ENCODE measurements around the gene NBEAL2. TPM values are rescaled to one million over a fixed set of nuclear protein-coding genes. Genes with fewer than 3 reads are reported as not detected.
A peak's percentile ranks its signal among the peaks of the same experiment; 100 is the strongest.

Gene NBEAL2
- total RNA-seq, 1 donor from 2014 or later = 12.6 TPM

DNA sequence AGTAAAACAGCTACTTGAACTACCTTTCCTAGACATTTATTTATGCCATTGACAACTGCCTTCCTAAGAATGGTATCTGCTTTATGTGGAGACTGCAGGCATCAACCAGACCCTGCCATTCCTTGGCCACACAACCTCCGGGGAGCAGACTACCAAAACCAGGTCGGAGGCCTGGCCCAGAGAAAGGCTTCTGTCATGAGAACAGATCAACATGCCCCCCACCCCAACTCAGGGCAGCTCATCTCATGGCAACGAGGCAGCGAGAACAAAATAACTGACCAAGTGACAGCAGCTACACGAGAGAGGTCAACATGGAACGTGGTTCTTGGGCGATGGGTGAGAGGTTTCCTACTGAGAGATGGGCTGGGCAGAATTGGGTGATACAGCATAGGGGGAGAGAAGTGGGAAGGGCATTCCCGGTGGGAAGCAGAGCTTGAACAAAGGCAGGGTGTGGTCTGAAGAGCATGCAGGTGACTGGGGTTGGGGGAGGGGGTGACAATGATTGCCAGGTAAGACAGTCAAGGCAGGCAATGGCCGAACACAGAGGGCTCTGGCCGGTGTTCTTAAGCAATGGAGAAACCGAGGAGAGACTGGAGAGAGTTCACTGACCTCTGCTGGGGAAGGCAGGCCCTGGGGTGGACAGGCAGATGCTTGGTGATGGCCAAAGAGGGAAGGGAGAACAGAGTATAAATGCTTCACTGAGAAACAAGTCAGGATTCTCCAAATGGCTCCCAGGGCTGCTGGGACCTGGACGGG lies 36.8 kb upstream of the NBEAL2 start:
- no peak for DNase-seq

GRCh38 chr3:46943237-46944187 lies 36.0 kb upstream of the NBEAL2 start:
- TF ChIP-seq, protein P1, sequence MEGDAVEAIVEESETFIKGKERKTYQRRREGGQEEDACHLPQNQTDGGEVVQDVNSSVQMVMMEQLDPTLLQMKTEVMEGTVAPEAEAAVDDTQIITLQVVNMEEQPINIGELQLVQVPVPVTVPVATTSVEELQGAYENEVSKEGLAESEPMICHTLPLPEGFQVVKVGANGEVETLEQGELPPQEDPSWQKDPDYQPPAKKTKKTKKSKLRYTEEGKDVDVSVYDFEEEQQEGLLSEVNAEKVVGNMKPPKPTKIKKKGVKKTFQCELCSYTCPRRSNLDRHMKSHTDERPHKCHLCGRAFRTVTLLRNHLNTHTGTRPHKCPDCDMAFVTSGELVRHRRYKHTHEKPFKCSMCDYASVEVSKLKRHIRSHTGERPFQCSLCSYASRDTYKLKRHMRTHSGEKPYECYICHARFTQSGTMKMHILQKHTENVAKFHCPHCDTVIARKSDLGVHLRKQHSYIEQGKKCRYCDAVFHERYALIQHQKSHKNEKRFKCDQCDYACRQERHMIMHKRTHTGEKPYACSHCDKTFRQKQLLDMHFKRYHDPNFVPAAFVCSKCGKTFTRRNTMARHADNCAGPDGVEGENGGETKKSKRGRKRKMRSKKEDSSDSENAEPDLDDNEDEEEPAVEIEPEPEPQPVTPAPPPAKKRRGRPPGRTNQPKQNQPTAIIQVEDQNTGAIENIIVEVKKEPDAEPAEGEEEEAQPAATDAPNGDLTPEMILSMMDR (IDR thresholded peaks at IDR 0.05; ENCODE audit: borderline replicate concordance) = no peak
- peak overlapping the region; percentile 7 for H3K4me3 ChIP-seq
- H3K27me3 ChIP-seq (ENCODE audit: low read depth) = no peaks in the 10 kb centered on the region
- H3K9me3 ChIP-seq (replicated peaks) = no peaks in the 10 kb centered on the region
- intact Hi-C loops (cut with micrococcal nuclease) = no loop called here
- H3K27ac ChIP-seq (replicated peaks) = peak overlapping the region; percentile 81
- DNase-seq = no peak
- peaks cover 94% of the 10 kb centered on the region for H3K4me1 ChIP-seq
- peaks cover 19% of the 10 kb centered on the region for H3K36me3 ChIP-seq

More for the DNA sequence above, 36.8 kb upstream of the NBEAL2 start:
- peak overlapping the region; percentile 7 for H3K4me3 ChIP-seq
- no peaks in the 10 kb centered on the region for H3K9me3 ChIP-seq (replicated peaks)
- H3K27ac ChIP-seq (replicated peaks) = peak overlapping the region; percentile 81
- TF ChIP-seq, protein P1 (IDR thresholded peaks at IDR 0.05; ENCODE audit: borderline replicate concordance) = no peak
- peaks cover 94% of the 10 kb centered on the region for H3K4me1 ChIP-seq
- peaks cover 19% of the 10 kb centered on the region for H3K36me3 ChIP-seq
- H3K27me3 ChIP-seq (ENCODE audit: low read depth) = no peaks in the 10 kb centered on the region
- intact Hi-C loops (cut with micrococcal nuclease) = no loop called here

DNA sequence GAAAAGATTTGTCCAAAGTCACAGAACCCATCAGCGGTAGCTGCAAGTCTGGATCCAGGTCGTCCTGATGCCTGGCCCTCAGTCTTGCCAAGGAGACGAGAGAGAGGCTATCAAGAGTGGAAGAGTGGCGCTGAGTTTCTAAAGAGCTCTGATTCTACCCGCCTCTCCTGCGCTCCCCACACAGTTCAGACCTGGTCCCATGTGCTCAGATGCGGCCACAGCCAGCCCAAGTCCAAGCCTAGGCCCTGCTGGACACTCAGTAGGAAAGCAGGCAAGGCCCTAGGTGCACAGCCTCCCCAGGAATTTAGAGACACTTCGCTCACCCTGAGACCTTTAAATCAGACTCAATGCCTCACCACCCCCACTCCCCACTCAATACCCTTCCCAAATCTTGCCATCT lies 35.3 kb upstream of the NBEAL2 start:
- peaks cover 18% of the 10 kb centered on the region for H3K36me3 ChIP-seq

DNA sequence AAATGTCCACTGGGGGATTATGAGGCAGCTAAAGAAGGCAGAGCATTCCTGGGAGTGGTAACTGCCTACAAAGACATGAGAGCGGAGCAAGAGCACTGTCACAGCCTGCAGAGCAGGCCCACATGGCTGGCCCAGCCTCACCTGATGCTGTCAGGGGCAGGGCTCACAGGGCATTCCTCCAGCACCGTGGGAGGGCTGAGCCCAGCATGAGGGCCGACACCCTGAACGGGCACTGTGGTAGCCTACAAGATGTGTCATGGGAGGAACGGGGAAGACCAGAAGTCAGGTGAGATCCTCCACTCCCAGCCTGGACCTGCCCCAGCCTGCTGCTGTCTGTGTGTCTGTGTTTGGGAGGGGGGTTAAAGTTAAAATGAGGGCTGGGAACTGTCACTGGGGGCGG lies 33.0 kb upstream of the NBEAL2 start:
- Histone ChIP-seq H3K27me3 (ENCODE audit: low read depth) (no peaks in the 10 kb centered on the region), H3K27ac (replicated peaks) (peak overlapping the region; percentile 92), H3K9me3 (replicated peaks) (no peaks in the 10 kb centered on the region), H3K4me3 (no peak overlapping the region), H3K4me1 (peaks cover 97% of the 10 kb centered on the region), H3K36me3 (no peaks in the 10 kb centered on the region)
- no peak for DNase-seq
- TF ChIP-seq, protein P1 (IDR thresholded peaks at IDR 0.05; ENCODE audit: borderline replicate concordance) = no peak
- intact Hi-C loops (cut with micrococcal nuclease) = no loop called here

More for the DNA sequence above, 35.3 kb upstream of the NBEAL2 start:
- no peak for DNase-seq
- TF ChIP-seq, protein P1 (IDR thresholded peaks at IDR 0.05; ENCODE audit: borderline replicate concordance) = no peak
- peak overlapping the region; percentile 81 for H3K27ac ChIP-seq (replicated peaks)
- H3K4me1 ChIP-seq = peaks cover 94% of the 10 kb centered on the region
- H3K27me3 ChIP-seq (ENCODE audit: low read depth) = no peaks in the 10 kb centered on the region
- intact Hi-C loops (cut with micrococcal nuclease) = no loop called here
- no peaks in the 10 kb centered on the region for H3K9me3 ChIP-seq (replicated peaks)
- H3K4me3 ChIP-seq = no peak overlapping the region

DNA sequence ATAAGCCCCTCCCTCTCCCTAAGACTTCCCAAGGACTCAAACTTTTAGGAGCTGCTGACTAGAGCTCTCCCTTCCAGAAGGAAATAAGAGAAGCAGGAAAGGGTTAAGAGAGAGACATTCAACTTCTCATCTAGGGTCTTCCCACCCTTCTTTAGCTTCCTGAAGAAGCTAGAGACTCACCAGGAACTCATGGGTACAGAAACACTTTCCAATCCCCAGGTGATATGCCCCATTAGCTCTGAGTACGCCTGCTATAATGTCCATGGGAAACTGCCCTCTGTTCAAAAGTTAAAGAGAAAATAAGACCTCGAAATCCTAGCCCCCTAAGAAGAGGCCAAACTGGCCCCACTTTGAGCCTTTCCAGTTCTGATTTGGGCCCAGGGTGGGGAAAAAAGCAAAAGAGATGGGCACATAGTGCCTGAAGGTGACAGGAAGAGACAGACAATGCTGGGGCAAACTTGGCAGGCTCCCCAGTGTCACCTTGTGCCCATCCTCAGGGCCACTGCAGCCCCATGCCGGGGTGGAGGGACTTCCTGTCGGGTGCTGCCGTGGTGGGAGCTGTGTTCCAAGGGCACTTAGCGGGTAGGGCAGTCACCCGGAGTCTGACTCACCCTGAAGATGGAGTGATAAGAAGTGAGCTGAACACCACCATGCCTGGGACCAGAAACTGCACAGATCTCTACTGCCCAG lies 32.5 kb upstream of the NBEAL2 start:
- Histone ChIP-seq H3K4me3 (peak overlapping the region; percentile 25), H3K9me3 (replicated peaks) (no peaks in the 10 kb centered on the region), H3K4me1 (peaks cover 98% of the 10 kb centered on the region), H3K36me3 (no peaks in the 10 kb centered on the region), H3K27me3 (ENCODE audit: low read depth) (no peaks in the 10 kb centered on the region), H3K27ac (replicated peaks) (peak overlapping the region; percentile 92)
- TF ChIP-seq, protein P1 (IDR thresholded peaks at IDR 0.05; ENCODE audit: borderline replicate concordance) = no peak
- intact Hi-C loops (cut with micrococcal nuclease) = no loop called here
- no peak for DNase-seq
